ENCODE measurements around the gene AMN1. TPM values are rescaled to one million over a fixed set of nuclear protein-coding genes. Genes with fewer than 3 reads are reported as not detected.

The AMN1 gene
- total and polyA plus RNA-seq, 2 of the 13 experiments (the other 11 are each of a cell fraction or from before 2014, with no cell fraction given): 7.5 to 26.5 TPM

DNA sequence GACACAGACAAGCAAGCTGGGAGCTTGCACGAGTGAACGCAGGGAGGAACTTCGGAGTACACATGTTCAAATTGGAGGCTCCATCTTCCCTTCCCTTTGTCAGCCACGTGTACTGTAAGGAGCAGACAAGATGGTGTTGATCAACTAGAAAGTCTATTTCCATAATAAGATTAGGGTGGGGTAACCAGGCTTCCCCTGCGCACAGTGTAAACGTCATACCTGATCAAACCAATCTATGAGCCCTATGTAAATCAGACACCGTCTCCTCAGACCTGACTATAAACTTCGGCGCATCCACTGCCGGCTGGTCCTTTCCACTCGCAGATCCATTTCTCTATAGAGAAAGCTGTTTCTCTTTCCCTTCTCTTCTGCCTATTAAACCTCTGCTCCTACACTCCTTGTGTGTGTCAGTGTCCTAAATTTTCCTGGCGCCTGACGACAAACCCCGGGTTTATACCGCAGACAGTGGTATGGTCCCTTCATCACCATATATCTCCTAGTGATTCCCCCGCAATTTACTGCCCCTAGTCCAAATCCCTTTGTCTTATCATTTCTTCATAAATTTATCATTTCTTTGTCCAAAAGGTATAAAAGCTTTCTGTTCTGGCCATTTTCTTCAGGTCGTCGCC is 76.8 kb downstream of the AMN1 start:
- Histone ChIP-seq H3K4me3 (replicated peaks in 1 of 3; ENCODE audit: insufficient read depth in 1 of 3, low read depth in 2 of 3, low read length in 3 of 3) (peak overlapping the region in 2 of 3 experiments; percentile 51 to 66; a peak in 3 of 6 replicates), H3K27ac (ENCODE audit: extremely low read length, insufficient read depth, low read length) (no peak overlapping the region), H3K36me3 (replicated peaks in 1 of 2; ENCODE audit: control insufficient read depth in 1 of 2, insufficient read depth in 2 of 2, low read length in 2 of 2) (no peaks in the 10 kb centered on the region), H3K9me3 (ENCODE audit: low read length) (no peaks in the 10 kb centered on the region), H3K27me3 (ENCODE audit: control insufficient read depth in 1 of 2, insufficient read depth in 2 of 2, low read length in 2 of 2) (peaks cover 0 to 8% of the 10 kb centered on the region in 2 experiments; a peak in 2 of 5 replicates), H3K79me2 (ENCODE audit: insufficient read depth, low read length) (no peaks in the 10 kb centered on the region), H4K20me1 (ENCODE audit: insufficient read depth, low read length) (no peaks in the 10 kb centered on the region), H3K4me1 (ENCODE audit: insufficient read depth, low read length) (peaks cover 36% of the 10 kb centered on the region), H3K4me2 (ENCODE audit: low read depth, low read length) (peak overlapping the region; percentile 67), H3K9ac (ENCODE audit: insufficient read depth, low read depth, low read length) (no peak overlapping the region), H2AFZ (ENCODE audit: low read length) (peak overlapping the region; percentile 70)
- ChIA-PET POLR2A (interaction anchor here (1.3 kb wide), 1 partner anchor 660 kb away, joined by 5 read pairs; no protein-coding TSS in a partner anchor), CTCF (ENCODE audit: low intra/inter-chr PET ratio, low total read pairs) (no interaction called here)
- no TSS peak for BruUV-seq (replicated peaks)
- in situ Hi-C loops (cut with HindIII; ENCODE audit: extremely low pct_ligation_motif_present, low pct_unique_long_range_greater_than_20kb): loop anchor here (10.0 to 25.0 kb wide), 2 partner anchors 653 to 1010 kb away; no protein-coding TSS in a partner anchor
- intact Hi-C loops (cut with micrococcal nuclease; ENCODE audit: unreplicated experiment): loop anchor here (2.0 to 5.0 kb wide), 2 partner anchors 410 to 651 kb away; no protein-coding TSS in a partner anchor
- ATAC-seq: peak; percentile 30
- no peak for FAIRE-seq
- DNase-seq (ENCODE audit: low spot score): no peak
- 67% methylated on average over 16 of the region's 18 CpGs for WGBS (ENCODE audit: low lambda C conversion rate)
- no peak for TF ChIP-seq MTF2 (CRISPR knock-in tag; IDR thresholded peaks at IDR 0.05; ENCODE audit: borderline replicate concordance)
- no peak for TF ChIP-seq ZNF720 (CRISPR knock-in tag; IDR thresholded peaks at IDR 0.05)
- no peak for TF ChIP-seq ZNF296 (CRISPR knock-in tag; conservative IDR thresholded peaks at IDR 0.05)
- TF ChIP-seq FOXO1 (CRISPR knock-in tag; IDR thresholded peaks at IDR 0.05): no peak
- TF ChIP-seq CHD2 (IDR thresholded peaks at IDR 0.05; ENCODE audit: low read depth, low read length): no peak
- TF ChIP-seq ZNF615 (CRISPR knock-in tag; IDR thresholded peaks at IDR 0.05; ENCODE audit: borderline replicate concordance): no peak
- TF ChIP-seq POLR2G (IDR thresholded peaks at IDR 0.05; ENCODE audit: low read depth, low read length): peak; percentile 43; the same call in 1 of the 2 replicates
- TF ChIP-seq, protein P1, sequence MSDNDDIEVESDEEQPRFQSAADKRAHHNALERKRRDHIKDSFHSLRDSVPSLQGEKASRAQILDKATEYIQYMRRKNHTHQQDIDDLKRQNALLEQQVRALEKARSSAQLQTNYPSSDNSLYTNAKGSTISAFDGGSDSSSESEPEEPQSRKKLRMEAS (IDR thresholded peaks at IDR 0.05): peak; percentile 35; the same call in 1 of the 2 replicates
- no peak for TF ChIP-seq NFYB (CRISPR knock-in tag; IDR thresholded peaks at IDR 0.05)
- TF ChIP-seq, protein P2, sequence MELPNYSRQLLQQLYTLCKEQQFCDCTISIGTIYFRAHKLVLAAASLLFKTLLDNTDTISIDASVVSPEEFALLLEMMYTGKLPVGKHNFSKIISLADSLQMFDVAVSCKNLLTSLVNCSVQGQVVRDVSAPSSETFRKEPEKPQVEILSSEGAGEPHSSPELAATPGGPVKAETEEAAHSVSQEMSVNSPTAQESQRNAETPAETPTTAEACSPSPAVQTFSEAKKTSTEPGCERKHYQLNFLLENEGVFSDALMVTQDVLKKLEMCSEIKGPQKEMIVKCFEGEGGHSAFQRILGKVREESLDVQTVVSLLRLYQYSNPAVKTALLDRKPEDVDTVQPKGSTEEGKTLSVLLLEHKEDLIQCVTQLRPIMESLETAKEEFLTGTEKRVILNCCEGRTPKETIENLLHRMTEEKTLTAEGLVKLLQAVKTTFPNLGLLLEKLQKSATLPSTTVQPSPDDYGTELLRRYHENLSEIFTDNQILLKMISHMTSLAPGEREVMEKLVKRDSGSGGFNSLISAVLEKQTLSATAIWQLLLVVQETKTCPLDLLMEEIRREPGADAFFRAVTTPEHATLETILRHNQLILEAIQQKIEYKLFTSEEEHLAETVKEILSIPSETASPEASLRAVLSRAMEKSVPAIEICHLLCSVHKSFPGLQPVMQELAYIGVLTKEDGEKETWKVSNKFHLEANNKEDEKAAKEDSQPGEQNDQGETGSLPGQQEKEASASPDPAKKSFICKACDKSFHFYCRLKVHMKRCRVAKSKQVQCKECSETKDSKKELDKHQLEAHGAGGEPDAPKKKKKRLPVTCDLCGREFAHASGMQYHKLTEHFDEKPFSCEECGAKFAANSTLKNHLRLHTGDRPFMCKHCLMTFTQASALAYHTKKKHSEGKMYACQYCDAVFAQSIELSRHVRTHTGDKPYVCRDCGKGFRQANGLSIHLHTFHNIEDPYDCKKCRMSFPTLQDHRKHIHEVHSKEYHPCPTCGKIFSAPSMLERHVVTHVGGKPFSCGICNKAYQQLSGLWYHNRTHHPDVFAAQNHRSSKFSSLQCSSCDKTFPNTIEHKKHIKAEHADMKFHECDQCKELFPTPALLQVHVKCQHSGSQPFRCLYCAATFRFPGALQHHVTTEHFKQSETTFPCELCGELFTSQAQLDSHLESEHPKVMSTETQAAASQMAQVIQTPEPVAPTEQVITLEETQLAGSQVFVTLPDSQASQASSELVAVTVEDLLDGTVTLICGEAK (IDR thresholded peaks at IDR 0.05): no peak
- TF ChIP-seq, protein P2 (CRISPR knock-in tag; IDR thresholded peaks at IDR 0.05): no peak
- TF ChIP-seq, protein P3, sequence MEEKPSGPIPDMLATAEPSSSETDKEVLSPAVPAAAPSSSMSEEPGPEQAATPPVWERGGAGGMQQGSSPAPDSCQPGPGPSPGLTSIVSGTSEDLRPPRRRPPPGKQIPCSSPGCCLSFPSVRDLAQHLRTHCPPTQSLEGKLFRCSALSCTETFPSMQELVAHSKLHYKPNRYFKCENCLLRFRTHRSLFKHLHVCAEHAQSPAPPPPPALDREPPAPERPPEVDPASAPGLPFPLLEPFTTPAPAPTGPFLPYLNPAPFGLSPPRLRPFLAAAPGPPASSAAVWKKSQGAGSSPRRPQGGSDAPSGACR (CRISPR knock-in tag; IDR thresholded peaks at IDR 0.05): no peak
- TF ChIP-seq, protein P4, sequence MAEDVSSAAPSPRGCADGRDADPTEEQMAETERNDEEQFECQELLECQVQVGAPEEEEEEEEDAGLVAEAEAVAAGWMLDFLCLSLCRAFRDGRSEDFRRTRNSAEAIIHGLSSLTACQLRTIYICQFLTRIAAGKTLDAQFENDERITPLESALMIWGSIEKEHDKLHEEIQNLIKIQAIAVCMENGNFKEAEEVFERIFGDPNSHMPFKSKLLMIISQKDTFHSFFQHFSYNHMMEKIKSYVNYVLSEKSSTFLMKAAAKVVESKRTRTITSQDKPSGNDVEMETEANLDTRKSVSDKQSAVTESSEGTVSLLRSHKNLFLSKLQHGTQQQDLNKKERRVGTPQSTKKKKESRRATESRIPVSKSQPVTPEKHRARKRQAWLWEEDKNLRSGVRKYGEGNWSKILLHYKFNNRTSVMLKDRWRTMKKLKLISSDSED (CRISPR knock-in tag; IDR thresholded peaks at IDR 0.05): no peak

All from HepG2 (cell line).